ENCODE results near the gene NRARP.

GRCh38 chr9:137297966-137298365 lies 4.1 kb downstream of the NRARP start:
- TF ChIP-seq USF2 (IDR thresholded peaks at IDR 0.05; ENCODE audit: low read length), result no peak
- TF ChIP-seq CHD2 (IDR thresholded peaks at IDR 0.05; ENCODE audit: low read length), result no peak
- no peak for TF ChIP-seq CREB1 (IDR thresholded peaks at IDR 0.05)
- peak; percentile 30 for TF ChIP-seq EZH2 (IDR thresholded peaks at IDR 0.05; ENCODE audit: low read depth, low read length, severe bottlenecking)
- no peak for TF ChIP-seq POLR2AphosphoS5 (IDR thresholded peaks at IDR 0.05; ENCODE audit: low read depth, low read length)
- TF ChIP-seq SP2 (IDR thresholded peaks at IDR 0.05; ENCODE audit: low read length), result no peak
- TF ChIP-seq RFX5 (IDR thresholded peaks at IDR 0.05; ENCODE audit: borderline replicate concordance, low read depth, low read length), result no peak
- no peak for TF ChIP-seq CTCF (IDR thresholded peaks at IDR 0.05; ENCODE audit: control extremely low read depth in 1 of 3, insufficient read depth in 1 of 3, low read depth in 1 of 3, low read length in 3 of 3)
- no peak for TF ChIP-seq PHF8 (conservative IDR thresholded peaks at IDR 0.05; ENCODE audit: low read depth, low read length)
- no peak for TF ChIP-seq POLR2A (IDR thresholded peaks at IDR 0.05; ENCODE audit: control extremely low read depth in 1 of 2, low read depth in 2 of 2, low read length in 2 of 2)
